Calu3 (cell line): Measurements from ENCODE around the gene TFEC. TPM values are rescaled to one million over a fixed set of nuclear protein-coding genes. Genes with fewer than 3 reads are reported as not detected.
"Not testable (repeated sequence)": the region's sequence is repeated elsewhere in the genome, so short reads cannot be mapped to it uniquely, and the experiment has no call there.

Source experiments
- BruUV-seq: library from RNA; stranded (reverse); fragments of 400-500 nt; replicated peaks from 2 replicates; lab custom pipeline; 2021; lab: Mats Ljungman, UMichigan
- CTCF ChIA-PET: fragments of 300-600 bp; sonication (Branson Sonifier 250); formaldehyde crosslinking; loops from one replicate; lab custom pipeline; 2022; ENCODE audit warnings: antibody characterized with exemption; lab: Charles Lee
- DNase-seq: peaks from one replicate; pipeline ENCODE4 v3.0.0; 2022
- H3K27ac Mint-ChIP-seq: one replicate; pipeline ENCODE4 v1.8.0; 2022; ENCODE audit warnings: mixed read lengths; ENCODE audit not compliant: unreplicated experiment
- H3K27me3 Mint-ChIP-seq: one replicate; pipeline ENCODE4 v1.8.0; 2022; ENCODE audit warnings: mixed read lengths; ENCODE audit not compliant: unreplicated experiment
- H3K36me3 Mint-ChIP-seq: one replicate; pipeline ENCODE4 v1.8.0; 2022; ENCODE audit warnings: mild to moderate bottlenecking, moderate library complexity, mixed read lengths; ENCODE audit not compliant: insufficient read depth, unreplicated experiment
- H3K4me1 Mint-ChIP-seq: one replicate; pipeline ENCODE4 v1.8.0; 2022; ENCODE audit warnings: mild to moderate bottlenecking, low read depth, mixed read lengths; ENCODE audit not compliant: unreplicated experiment
- H3K4me3 Mint-ChIP-seq: one replicate; pipeline ENCODE4 v1.8.0; 2022; ENCODE audit warnings: mild to moderate bottlenecking, low read depth, moderate library complexity, mixed read lengths; ENCODE audit not compliant: unreplicated experiment
- H3K9me3 Mint-ChIP-seq: one replicate; pipeline ENCODE4 v1.8.0; 2022; ENCODE audit warnings: low read depth, mixed read lengths; ENCODE audit not compliant: unreplicated experiment
- intact Hi-C: fragments of 100-400 bp; cut with micrococcal nuclease; formaldehyde crosslinking; loops from one replicate; pipeline ENCODE4 v1.10.0; 2022; ENCODE audit not compliant: unreplicated experiment
- total RNA-seq: library from RNA; stranded (reverse); gene quantifications from 2 replicates; pipeline ENCODE4 v1.2.3, GENCODE V29; 2022
- TF ChIP-seq, protein P1 (sequence below): fragments of 200-600 bp; IDR thresholded peaks from one replicate; pipeline ENCODE4 v1.8.0; 2022; ENCODE audit warnings: antibody characterized with exemption; ENCODE audit not compliant: unreplicated experiment

Gene TFEC
- total RNA-seq, 1 experiment from 2014 or later = not detected

DNA sequence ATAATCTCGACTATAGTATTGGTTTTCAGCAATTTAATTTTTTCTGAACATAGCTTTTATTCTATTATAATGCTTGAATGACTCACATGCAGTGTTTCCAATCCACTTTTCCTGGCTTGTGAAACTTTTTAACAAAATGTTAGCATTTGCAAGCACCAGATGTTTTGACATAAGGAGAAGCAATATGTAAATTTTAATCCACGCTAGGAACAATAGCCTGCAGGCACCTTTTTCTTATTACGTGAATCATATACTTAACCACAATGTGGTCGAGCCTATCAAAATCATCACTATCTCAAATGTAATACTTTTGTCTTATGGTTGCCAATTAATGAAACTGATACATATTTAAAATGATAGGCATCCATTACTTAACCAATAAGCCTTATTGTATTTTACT lies 97.1 kb downstream of the TFEC start:
- H3K4me1 Mint-ChIP-seq = no peaks in the 10 kb centered on the region
- no peak for DNase-seq
- no peaks in the 10 kb centered on the region for H3K36me3 Mint-ChIP-seq
- BruUV-seq = no TSS peak
- H3K4me3 Mint-ChIP-seq = no peak overlapping the region
- intact Hi-C loops = no loop called here
- H3K9me3 Mint-ChIP-seq = no peaks in the 10 kb centered on the region
- H3K27me3 Mint-ChIP-seq = no peaks in the 10 kb centered on the region
- H3K27ac Mint-ChIP-seq = no peak overlapping the region
- CTCF ChIA-PET = no interaction called here
- TF ChIP-seq, protein P1, sequence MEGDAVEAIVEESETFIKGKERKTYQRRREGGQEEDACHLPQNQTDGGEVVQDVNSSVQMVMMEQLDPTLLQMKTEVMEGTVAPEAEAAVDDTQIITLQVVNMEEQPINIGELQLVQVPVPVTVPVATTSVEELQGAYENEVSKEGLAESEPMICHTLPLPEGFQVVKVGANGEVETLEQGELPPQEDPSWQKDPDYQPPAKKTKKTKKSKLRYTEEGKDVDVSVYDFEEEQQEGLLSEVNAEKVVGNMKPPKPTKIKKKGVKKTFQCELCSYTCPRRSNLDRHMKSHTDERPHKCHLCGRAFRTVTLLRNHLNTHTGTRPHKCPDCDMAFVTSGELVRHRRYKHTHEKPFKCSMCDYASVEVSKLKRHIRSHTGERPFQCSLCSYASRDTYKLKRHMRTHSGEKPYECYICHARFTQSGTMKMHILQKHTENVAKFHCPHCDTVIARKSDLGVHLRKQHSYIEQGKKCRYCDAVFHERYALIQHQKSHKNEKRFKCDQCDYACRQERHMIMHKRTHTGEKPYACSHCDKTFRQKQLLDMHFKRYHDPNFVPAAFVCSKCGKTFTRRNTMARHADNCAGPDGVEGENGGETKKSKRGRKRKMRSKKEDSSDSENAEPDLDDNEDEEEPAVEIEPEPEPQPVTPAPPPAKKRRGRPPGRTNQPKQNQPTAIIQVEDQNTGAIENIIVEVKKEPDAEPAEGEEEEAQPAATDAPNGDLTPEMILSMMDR = no peak

DNA sequence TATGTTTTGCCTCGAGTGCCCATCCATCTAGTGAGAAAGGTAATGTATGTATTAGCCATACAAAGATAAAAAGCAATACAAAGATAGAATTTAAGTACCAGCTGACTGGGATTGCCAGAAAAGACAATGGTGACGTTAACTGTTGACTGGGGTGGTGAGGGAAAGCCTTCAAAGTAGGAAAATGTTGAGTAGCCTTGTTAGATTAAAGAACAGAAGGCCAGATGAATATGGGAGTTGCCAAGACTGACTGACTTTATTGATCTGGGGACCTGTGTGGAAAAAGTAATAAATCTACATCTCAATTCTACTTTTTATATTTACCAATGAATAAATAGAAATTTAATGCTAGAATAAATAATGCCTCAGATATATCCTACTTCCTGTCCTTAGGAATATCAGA lies 97.7 kb downstream of the TFEC start:
- no TSS peak for BruUV-seq
- Mint-ChIP-seq H3K27ac (no peak overlapping the region), H3K9me3 (no peaks in the 10 kb centered on the region), H3K4me3 (no peak overlapping the region), H3K36me3 (no peaks in the 10 kb centered on the region), H3K4me1 (no peaks in the 10 kb centered on the region), H3K27me3 (no peaks in the 10 kb centered on the region)
- CTCF ChIA-PET = no interaction called here
- TF ChIP-seq, protein P1 = no peak
- no peak for DNase-seq
- intact Hi-C loops = no loop called here

DNA sequence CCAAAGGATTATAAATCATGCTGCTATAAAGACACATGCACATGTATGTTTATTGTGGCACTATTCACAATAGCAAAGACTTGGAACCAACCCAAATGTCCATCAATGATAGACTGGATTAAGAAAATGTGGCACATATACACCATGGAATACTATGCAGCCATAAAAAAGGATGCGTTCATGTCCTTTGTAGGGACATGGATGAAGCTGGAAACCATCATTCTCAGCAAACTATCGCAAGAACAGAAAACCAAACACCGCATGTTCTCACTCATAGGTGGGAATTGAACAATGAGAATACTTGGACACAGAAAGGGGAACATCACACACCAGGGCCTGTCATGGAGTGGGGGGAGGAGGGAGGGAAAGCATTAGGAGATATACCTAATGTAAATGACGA lies 100.4 kb downstream of the TFEC start:
- H3K9me3 Mint-ChIP-seq, H3K36me3 Mint-ChIP-seq, H3K4me1 Mint-ChIP-seq, DNase-seq, CTCF ChIA-PET, H3K27me3 Mint-ChIP-seq, H3K4me3 Mint-ChIP-seq, intact Hi-C loops, H3K27ac Mint-ChIP-seq, BruUV-seq: not testable (repeated sequence)

DNA sequence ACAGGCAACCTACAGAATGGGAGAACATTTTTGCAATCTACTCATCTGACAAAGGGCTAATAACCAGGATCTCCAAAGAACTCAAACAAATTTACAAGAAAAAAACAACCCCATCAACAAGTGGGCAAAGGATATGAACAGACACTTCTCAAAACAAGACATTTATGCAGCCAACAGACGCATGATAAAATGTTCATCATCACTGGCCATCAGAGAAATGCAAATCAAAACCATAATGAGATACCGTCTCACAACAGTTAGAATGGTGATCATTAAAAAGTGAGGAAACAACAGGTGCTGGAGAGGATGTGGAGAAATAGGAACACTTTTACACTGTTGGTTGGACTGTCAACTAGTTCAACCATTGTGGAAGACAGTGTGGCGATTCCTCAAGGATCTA lies 100.8 kb downstream of the TFEC start:
- BruUV-seq, H3K27ac Mint-ChIP-seq, intact Hi-C loops, H3K4me3 Mint-ChIP-seq, H3K36me3 Mint-ChIP-seq, CTCF ChIA-PET, H3K27me3 Mint-ChIP-seq, H3K4me1 Mint-ChIP-seq, DNase-seq, H3K9me3 Mint-ChIP-seq: not testable (repeated sequence)

DNA sequence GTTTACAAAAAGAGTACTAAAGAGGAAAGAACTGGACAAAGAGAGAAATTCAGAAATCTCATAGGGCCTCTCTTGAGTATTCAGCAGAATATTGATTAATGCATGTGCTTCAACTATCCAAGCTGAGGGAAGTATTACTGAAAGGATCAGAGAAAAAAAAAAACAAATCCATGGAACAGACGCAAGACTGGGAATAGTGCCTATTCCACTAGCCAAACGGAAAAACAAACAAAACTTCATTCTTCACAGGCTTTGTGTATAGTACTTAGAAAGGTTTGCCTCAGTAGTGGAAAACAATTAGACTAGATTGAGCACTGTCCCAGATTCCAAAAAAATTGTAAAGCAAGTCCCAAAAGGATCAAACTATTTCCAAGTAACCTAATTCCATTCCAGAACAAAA lies 106.2 kb downstream of the TFEC start:
- TF ChIP-seq, protein P1 = no peak
- no peak overlapping the region for H3K27ac Mint-ChIP-seq
- BruUV-seq = no TSS peak

More for the DNA sequence above, 106.2 kb downstream of the TFEC start:
- intact Hi-C loops = no loop called here
- H3K9me3 Mint-ChIP-seq = no peaks in the 10 kb centered on the region
- H3K4me3 Mint-ChIP-seq = no peak overlapping the region
- H3K4me1 Mint-ChIP-seq = peaks cover 10% of the 10 kb centered on the region
- no peak for DNase-seq
- CTCF ChIA-PET = no interaction called here
- no peaks in the 10 kb centered on the region for H3K36me3 Mint-ChIP-seq
- H3K27me3 Mint-ChIP-seq = no peaks in the 10 kb centered on the region
